Cerebellar nuclear complex (tissue), 1 donor: ENCODE measurements around the gene ARL6IP4.

Source experiments
- DNase-seq, 2 experiments: peaks; one replicate each; lab custom pipeline; 2025; lab: John Stamatoyannopoulos, UW

The ARL6IP4 gene

GRCh38 chr12:122978507-122978955 is 1.9 kb upstream of the ARL6IP4 start:
- no peak for DNase-seq

GRCh38 chr12:122979001-122979907 is 1.2 kb upstream of the ARL6IP4 start:
- no peak for DNase-seq

- no peak for DNase-seq
These were observed 636 bp upstream of the ARL6IP4 start for GRCh38 chr12:122979908-122980182.

- no peak for DNase-seq
These were observed 573 bp downstream of the ARL6IP4 start for GRCh38 chr12:122981036-122981471.

- no peak for DNase-seq
These were observed 1.4 kb downstream of the ARL6IP4 start for GRCh38 chr12:122981587-122982476.

- DNase-seq = no peak
These were observed 2.0 kb downstream of the ARL6IP4 start for GRCh38 chr12:122982477-122982815.

- no peak for DNase-seq
These were observed 2.7 kb downstream of the ARL6IP4 start for GRCh38 chr12:122982963-122983788.

GRCh38 chr12:122983789-122984515 is 3.5 kb downstream of the ARL6IP4 start:
- DNase-seq = no peak

- no peak for DNase-seq
These were observed 4.3 kb downstream of the ARL6IP4 start for GRCh38 chr12:122984612-122985337.

GRCh38 chr12:122985338-122986257 is 5.1 kb downstream of the ARL6IP4 start:
- DNase-seq = no peak

GRCh38 chr12:122986258-122986871 is 5.9 kb downstream of the ARL6IP4 start:
- DNase-seq = no peak

- no peak for DNase-seq
These were observed 6.8 kb downstream of the ARL6IP4 start for GRCh38 chr12:122987086-122987951.

GRCh38 chr12:122988036-122988435 is 7.6 kb downstream of the ARL6IP4 start:
- DNase-seq = no peak

GRCh38 chr12:122988612-122989212 is 8.2 kb downstream of the ARL6IP4 start:
- no peak for DNase-seq

GRCh38 chr12:122989225-122989839 is 8.9 kb downstream of the ARL6IP4 start:
- no peak for DNase-seq

- no peak for DNase-seq
These were observed 9.5 kb downstream of the ARL6IP4 start for GRCh38 chr12:122989874-122990419.

- DNase-seq = no peak
These were observed 10.1 kb downstream of the ARL6IP4 start for GRCh38 chr12:122990561-122990960.
